Medulla oblongata (tissue), 1 donor: ENCODE measurements around the gene IRF7.
A peak's percentile ranks its signal among the peaks of the same experiment; 100 is the strongest.

Source experiments
- DNase-seq: peaks from one replicate; pipeline ENCODE4 v3.0.0-alpha.2; 2015; ENCODE audit errors: extremely low spot score

IRF7 gene

GRCh38 chr11:607971-608659, 7.6 kb downstream of the IRF7 start:
- no peak for DNase-seq

- DNase-seq, result no peak
Observed at GRCh38 chr11:607020-607780, 8.6 kb downstream of the IRF7 start.

GRCh38 chr11:606245-606644, 9.5 kb downstream of the IRF7 start:
- peak; percentile 22 for DNase-seq

GRCh38 chr11:605286-606129, 10.2 kb downstream of the IRF7 start:
- no peak for DNase-seq

- DNase-seq, result no peak
Observed at GRCh38 chr11:603154-603553, 12.6 kb downstream of the IRF7 start.

GRCh38 chr11:601573-602245, 14.0 kb downstream of the IRF7 start:
- DNase-seq, result no peak

- DNase-seq, result no peak
Observed at GRCh38 chr11:598005-598680, 17.6 kb downstream of the IRF7 start.

GRCh38 chr11:597166-597725, 18.5 kb downstream of the IRF7 start:
- DNase-seq, result no peak

- no peak for DNase-seq
Observed at GRCh38 chr11:596374-596773, 19.4 kb downstream of the IRF7 start.

- DNase-seq, result no peak
Observed at GRCh38 chr11:595400-595799, 20.4 kb downstream of the IRF7 start.

- no peak for DNase-seq
Observed at GRCh38 chr11:593347-593746, 22.4 kb downstream of the IRF7 start.

GRCh38 chr11:592918-593317, 22.8 kb downstream of the IRF7 start:
- no peak for DNase-seq

- DNase-seq, result no peak
Observed at GRCh38 chr11:592501-592900, 23.2 kb downstream of the IRF7 start.

GRCh38 chr11:590997-591396, 24.8 kb downstream of the IRF7 start:
- DNase-seq, result no peak

- no peak for DNase-seq
Observed at GRCh38 chr11:589798-590197, 26.0 kb downstream of the IRF7 start.

GRCh38 chr11:587978-588380, 27.8 kb downstream of the IRF7 start:
- no peak for DNase-seq

GRCh38 chr11:587546-587945, 28.2 kb downstream of the IRF7 start:
- no peak for DNase-seq

- no peak for DNase-seq
Observed at GRCh38 chr11:586376-587316, 29.1 kb downstream of the IRF7 start.

GRCh38 chr11:584287-584686, 31.5 kb downstream of the IRF7 start:
- DNase-seq, result no peak

GRCh38 chr11:581752-582151, 34.0 kb downstream of the IRF7 start:
- DNase-seq, result no peak
